ENCODE measurements around the gene MCUR1.
A peak's percentile ranks its signal among the peaks of the same experiment; 100 is the strongest.
"Not testable (repeated sequence)": the region's sequence is repeated elsewhere in the genome, so short reads cannot be mapped to it uniquely, and the experiment has no call there.

MCUR1 gene

GRCh38 chr6:13814176-13814937 lies at the start of gene MCUR1:
Gene MCUR1 (minus strand): TSS chr6:13814557. CDS start chr6:13814429, 128 bp downstream.
- DNase-seq: peak; percentile 82

- DNase-seq: no peak
Observed at GRCh38 chr6:13863699-13864155, 49.4 kb upstream of the MCUR1 start.

- not testable (repeated sequence) for DNase-seq
Observed at GRCh38 chr6:13860556-13861185, 46.3 kb upstream of the MCUR1 start.

- no peak for DNase-seq
Observed at GRCh38 chr6:13859871-13860555, 45.7 kb upstream of the MCUR1 start.

GRCh38 chr6:13854716-13855250 lies 40.4 kb upstream of the MCUR1 start:
- DNase-seq: no peak

- no peak for DNase-seq
Observed at GRCh38 chr6:13853871-13854270, 39.5 kb upstream of the MCUR1 start.

- no peak for DNase-seq
Observed at GRCh38 chr6:13851803-13852202, 37.4 kb upstream of the MCUR1 start.

- no peak for DNase-seq
Observed at GRCh38 chr6:13851330-13851729, 37.0 kb upstream of the MCUR1 start.

- DNase-seq: not testable (repeated sequence)
Observed at GRCh38 chr6:13850690-13851089, 36.3 kb upstream of the MCUR1 start.

- no peak for DNase-seq
Observed at GRCh38 chr6:13848522-13849150, 34.3 kb upstream of the MCUR1 start.

GRCh38 chr6:13847326-13848050 lies 33.1 kb upstream of the MCUR1 start:
- no peak for DNase-seq

GRCh38 chr6:13846841-13847240 lies 32.5 kb upstream of the MCUR1 start:
- DNase-seq: no peak

- DNase-seq: no peak
Observed at GRCh38 chr6:13841936-13842335, 27.6 kb upstream of the MCUR1 start.

GRCh38 chr6:13838616-13839015 lies 24.3 kb upstream of the MCUR1 start:
- DNase-seq: no peak

- DNase-seq: no peak
Observed at GRCh38 chr6:13836170-13836569, 21.8 kb upstream of the MCUR1 start.

- DNase-seq: no peak
Observed at GRCh38 chr6:13834790-13835189, 20.4 kb upstream of the MCUR1 start.

GRCh38 chr6:13834018-13834417 lies 19.7 kb upstream of the MCUR1 start:
- DNase-seq: not testable (repeated sequence)

GRCh38 chr6:13832778-13833177 lies 18.4 kb upstream of the MCUR1 start:
- DNase-seq: no peak

GRCh38 chr6:13831615-13832014 lies 17.3 kb upstream of the MCUR1 start:
- no peak for DNase-seq

- DNase-seq: no peak
Observed at GRCh38 chr6:13830803-13831202, 16.4 kb upstream of the MCUR1 start.

- not testable (repeated sequence) for DNase-seq
Observed at GRCh38 chr6:13829419-13829818, 15.1 kb upstream of the MCUR1 start.

- DNase-seq: not testable (repeated sequence)
Observed at GRCh38 chr6:13828656-13829301, 14.4 kb upstream of the MCUR1 start.

Measured in activated T-cell treated with anti-CD3 and anti-CD28 coated beads, Interleukin-2, amount 50 U/mL, for 1 hour (primary cell).